ENCODE data around the gene LMX1B.
A peak's percentile ranks its signal among the peaks of the same experiment; 100 is the strongest.

Gene LMX1B

DNA sequence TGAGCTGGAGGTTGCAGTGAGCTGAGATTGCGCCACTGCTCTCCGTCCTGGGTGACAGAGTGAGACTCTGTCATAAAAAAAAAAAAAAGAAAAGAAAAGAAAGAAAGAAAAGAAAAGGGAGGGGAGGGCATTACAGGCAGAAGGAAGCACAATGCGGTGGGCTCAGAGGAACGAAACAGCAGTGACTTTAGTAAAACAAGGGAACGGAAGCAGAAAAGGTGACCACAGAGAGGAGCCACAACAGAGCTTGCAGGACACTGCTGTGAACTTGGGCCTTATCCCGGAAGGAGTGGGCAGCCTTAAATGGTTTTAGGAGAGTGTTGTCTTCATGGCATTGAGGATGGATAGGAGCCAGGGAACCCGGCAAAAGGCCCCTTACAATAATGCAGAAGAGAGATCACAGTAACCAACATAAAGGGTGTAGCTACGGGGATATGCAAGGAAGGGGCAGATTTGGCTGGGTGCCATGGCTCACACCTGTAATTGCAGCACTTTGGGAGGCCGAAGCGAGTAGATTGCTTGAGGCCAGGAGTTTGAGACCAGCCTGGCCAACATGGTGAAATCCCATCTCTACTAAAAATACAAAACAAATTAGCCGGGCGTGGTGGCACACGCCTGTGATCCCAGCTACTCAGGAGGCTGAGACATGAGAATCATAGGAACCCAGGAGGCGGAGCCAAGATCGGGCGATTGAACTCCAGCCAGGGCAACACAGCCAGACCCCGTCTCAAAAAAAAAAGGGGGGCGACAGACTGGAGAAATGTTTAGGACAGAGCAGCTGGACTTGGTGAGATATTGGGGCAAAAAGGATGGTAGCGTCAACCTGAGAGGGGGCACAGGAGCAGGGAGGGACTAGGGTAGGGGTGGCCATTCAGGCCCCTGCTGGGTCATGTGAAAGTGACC lies 107.2 kb downstream of the LMX1B start:
- 70% methylated on average over 11 of the region's 19 CpGs for WGBS (ENCODE audit: insufficient coverage)
- POLR2A ChIA-PET = no interaction called here
- Histone ChIP-seq H3K4me3 (ENCODE audit: control insufficient read depth in 1 of 7, extremely low read depth in 1 of 7, insufficient read depth in 4 of 7, low read depth in 2 of 7, low read length in 6 of 7) (peak overlapping the region in 2 of 7 experiments; percentile 13 to 84), H3K27me3 (replicated peaks in 2 of 5; ENCODE audit: control insufficient read depth in 4 of 5, insufficient read depth in 5 of 5, low read length in 4 of 5) (no peaks in the 10 kb centered on the region), H3K9me3 (ENCODE audit: control extremely low read depth in 1 of 5, control insufficient read depth in 4 of 5, insufficient read depth in 2 of 5, low read depth in 1 of 5, low read length in 4 of 5) (no peaks in the 10 kb centered on the region), H3K4me1 (ENCODE audit: control extremely low read depth in 1 of 4, control insufficient read depth in 4 of 4, insufficient read depth in 4 of 4, low read length in 3 of 4) (peaks cover 3 to 47% (median 41%) of the 10 kb centered on the region in 4 experiments), H3K27ac (ENCODE audit: insufficient read depth in 1 of 2, low read depth in 1 of 2, low read length in 2 of 2, poor library complexity in 1 of 2, severe bottlenecking in 2 of 2) (no peak overlapping the region), H3K36me3 (ENCODE audit: control insufficient read depth in 4 of 4, insufficient read depth in 4 of 4, low read length in 3 of 4) (no peaks in the 10 kb centered on the region)
- CTCF ChIA-PET = interaction anchor here (0.9 to 4.3 kb wide), 4 partner anchors 11 to 61 kb away, joined by 3 to 46 read pairs (median 4); no protein-coding TSS in a partner anchor
- peak in 1 of 3 donors; percentile 35 for DNase-seq

GRCh38 chr9:126721564-126721981 lies 107.8 kb downstream of the LMX1B start:
- CTCF ChIA-PET = interaction anchor here (2.0 to 4.3 kb wide), 2 partner anchors 15 to 60 kb away, joined by 6 to 46 read pairs; no protein-coding TSS in a partner anchor
- Histone ChIP-seq H3K9me3 (ENCODE audit: control extremely low read depth in 1 of 5, control insufficient read depth in 4 of 5, insufficient read depth in 2 of 5, low read depth in 1 of 5, low read length in 4 of 5) (no peaks in the 10 kb centered on the region), H3K36me3 (ENCODE audit: control insufficient read depth in 4 of 4, insufficient read depth in 4 of 4, low read length in 3 of 4) (no peaks in the 10 kb centered on the region), H3K27ac (ENCODE audit: insufficient read depth in 1 of 2, low read depth in 1 of 2, low read length in 2 of 2, poor library complexity in 1 of 2, severe bottlenecking in 2 of 2) (no peak overlapping the region), H3K4me3 (ENCODE audit: control insufficient read depth in 1 of 7, extremely low read depth in 1 of 7, insufficient read depth in 4 of 7, low read depth in 2 of 7, low read length in 6 of 7) (peak overlapping the region in 3 of 7 experiments; percentile 68 to 84 (median 73)), H3K27me3 (replicated peaks in 2 of 5; ENCODE audit: control insufficient read depth in 4 of 5, insufficient read depth in 5 of 5, low read length in 4 of 5) (no peaks in the 10 kb centered on the region), H3K4me1 (ENCODE audit: control extremely low read depth in 1 of 4, control insufficient read depth in 4 of 4, insufficient read depth in 4 of 4, low read length in 3 of 4) (peaks cover 3 to 47% (median 41%) of the 10 kb centered on the region in 4 experiments)
- POLR2A ChIA-PET = no interaction called here
- no peak for DNase-seq
- WGBS (ENCODE audit: insufficient coverage) = 96% methylated on average over 4 of the region's 4 CpGs

- CTCF ChIA-PET = interaction anchor here (1.0 to 2.9 kb wide), 2 partner anchors 17 to 60 kb away, joined by 3 to 20 read pairs; no protein-coding TSS in a partner anchor
- H3K27me3 ChIP-seq (replicated peaks in 2 of 5; ENCODE audit: control insufficient read depth in 4 of 5, insufficient read depth in 5 of 5, low read length in 4 of 5) = no peaks in the 10 kb centered on the region
Measured at GRCh38 chr9:126722252-126722921, 108.7 kb downstream of the LMX1B start.

DNA sequence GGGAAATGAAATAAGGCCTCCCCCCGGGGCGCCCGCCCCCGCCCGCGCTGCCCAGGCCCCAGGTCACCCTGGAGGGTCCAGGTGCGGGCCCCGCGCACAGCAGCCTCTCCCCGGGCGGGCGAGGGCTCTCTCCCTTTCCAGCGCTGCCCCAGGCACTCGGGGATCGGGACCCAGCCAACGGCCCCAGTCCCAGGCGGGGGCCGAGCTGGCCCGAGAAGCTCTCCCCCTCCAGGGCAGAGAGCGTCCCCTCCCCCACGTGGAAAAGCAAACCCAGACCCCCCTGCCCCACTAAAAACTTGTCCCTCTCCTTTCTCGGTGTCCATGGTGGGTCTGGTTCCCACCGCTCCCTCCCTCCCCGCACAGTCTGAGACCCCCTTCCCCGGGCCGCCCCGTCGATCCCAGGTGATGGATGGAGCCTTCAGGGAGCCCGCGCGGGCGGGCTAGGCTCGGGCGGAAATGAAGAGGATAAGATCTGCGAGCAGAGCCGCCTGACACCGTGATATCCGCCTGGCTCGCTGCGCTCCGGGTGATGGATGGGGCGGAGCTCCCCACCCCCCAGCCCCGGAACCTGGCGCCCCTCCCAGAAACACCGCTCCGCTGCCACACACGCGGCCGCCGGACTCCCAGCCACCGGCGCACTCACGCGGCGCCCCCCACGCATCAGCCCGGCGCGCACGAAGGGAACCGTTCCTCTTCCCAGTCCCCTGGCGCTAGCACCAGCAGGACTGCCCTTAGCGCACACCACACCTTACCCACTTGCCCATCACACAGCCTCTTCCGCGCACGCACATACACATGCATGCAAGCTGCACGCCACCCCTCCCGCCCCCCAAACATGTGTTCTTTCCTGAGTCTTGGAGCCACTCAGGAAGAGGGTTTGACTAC lies 109.4 kb downstream of the LMX1B start:
- Histone ChIP-seq H3K27ac (ENCODE audit: insufficient read depth in 1 of 2, low read depth in 1 of 2, low read length in 2 of 2, poor library complexity in 1 of 2, severe bottlenecking in 2 of 2) (peak overlapping the region; percentile 64 to 84), H3K4me1 (ENCODE audit: control extremely low read depth in 1 of 4, control insufficient read depth in 4 of 4, insufficient read depth in 4 of 4, low read length in 3 of 4) (peaks cover 3 to 47% (median 40%) of the 10 kb centered on the region in 4 experiments), H3K9me3 (ENCODE audit: control extremely low read depth in 1 of 5, control insufficient read depth in 4 of 5, insufficient read depth in 2 of 5, low read depth in 1 of 5, low read length in 4 of 5) (no peaks in the 10 kb centered on the region), H3K36me3 (ENCODE audit: control insufficient read depth in 4 of 4, insufficient read depth in 4 of 4, low read length in 3 of 4) (no peaks in the 10 kb centered on the region), H3K4me3 (ENCODE audit: control insufficient read depth in 1 of 7, extremely low read depth in 1 of 7, insufficient read depth in 4 of 7, low read depth in 2 of 7, low read length in 6 of 7) (peak overlapping the region; percentile 50 to 85 (median 68)), H3K27me3 (replicated peaks in 2 of 5; ENCODE audit: control insufficient read depth in 4 of 5, insufficient read depth in 5 of 5, low read length in 4 of 5) (no peaks in the 10 kb centered on the region)
- WGBS (ENCODE audit: insufficient coverage) = 0% methylated on average over 53 of the region's 68 CpGs
- ChIA-PET POLR2A (interaction anchor here (0.9 kb wide), 1 partner anchor 20 kb away, joined by 3 read pairs; no protein-coding TSS in a partner anchor), CTCF (interaction anchor here (1.0 to 2.9 kb wide), 4 partner anchors 8 to 59 kb away, joined by 3 to 20 read pairs (median 4); no protein-coding TSS in a partner anchor)
- peak; percentile 48 to 75 (median 69) for DNase-seq

More at GRCh38 chr9:126722252-126722921, 108.7 kb downstream of the LMX1B start:
- H3K9me3 ChIP-seq (ENCODE audit: control extremely low read depth in 1 of 5, control insufficient read depth in 4 of 5, insufficient read depth in 2 of 5, low read depth in 1 of 5, low read length in 4 of 5) = no peaks in the 10 kb centered on the region
- no peaks in the 10 kb centered on the region for H3K36me3 ChIP-seq (ENCODE audit: control insufficient read depth in 4 of 4, insufficient read depth in 4 of 4, low read length in 3 of 4)
- 0% methylated on average over 40 of the region's 45 CpGs for WGBS (ENCODE audit: insufficient coverage)
- H3K27ac ChIP-seq (ENCODE audit: insufficient read depth in 1 of 2, low read depth in 1 of 2, low read length in 2 of 2, poor library complexity in 1 of 2, severe bottlenecking in 2 of 2) = peak overlapping the region; percentile 64 to 84
- H3K4me1 ChIP-seq (ENCODE audit: control extremely low read depth in 1 of 4, control insufficient read depth in 4 of 4, insufficient read depth in 4 of 4, low read length in 3 of 4) = peaks cover 3 to 47% (median 41%) of the 10 kb centered on the region in 4 experiments
- DNase-seq = peak; percentile 77 to 83 (median 81)
- H3K4me3 ChIP-seq (ENCODE audit: control insufficient read depth in 1 of 7, extremely low read depth in 1 of 7, insufficient read depth in 4 of 7, low read depth in 2 of 7, low read length in 6 of 7) = peak overlapping the region; percentile 50 to 85 (median 68)
- POLR2A ChIA-PET = no interaction called here

GRCh38 chr9:126723807-126724172 lies 110.1 kb downstream of the LMX1B start:
- WGBS (ENCODE audit: insufficient coverage) = 67% methylated on average over 14 of the region's 14 CpGs

GRCh38 chr9:126724226-126724625 lies 110.5 kb downstream of the LMX1B start:
- CTCF ChIA-PET = interaction anchor here (0.7 to 2.9 kb wide), 5 partner anchors 9 to 846 kb away, joined by 3 to 20 read pairs (median 4); no protein-coding TSS in a partner anchor
- no peak for DNase-seq
- H3K36me3 ChIP-seq (ENCODE audit: control insufficient read depth in 4 of 4, insufficient read depth in 4 of 4, low read length in 3 of 4) = no peaks in the 10 kb centered on the region
- no peaks in the 10 kb centered on the region for H3K9me3 ChIP-seq (ENCODE audit: control extremely low read depth in 1 of 5, control insufficient read depth in 4 of 5, insufficient read depth in 2 of 5, low read depth in 1 of 5, low read length in 4 of 5)
- no peaks in the 10 kb centered on the region for H3K27me3 ChIP-seq (replicated peaks in 2 of 5; ENCODE audit: control insufficient read depth in 4 of 5, insufficient read depth in 5 of 5, low read length in 4 of 5)
- peaks cover 3 to 40% (median 32%) of the 10 kb centered on the region in 4 experiments for H3K4me1 ChIP-seq (ENCODE audit: control extremely low read depth in 1 of 4, control insufficient read depth in 4 of 4, insufficient read depth in 4 of 4, low read length in 3 of 4)
- 95% methylated on average over 6 of the region's 6 CpGs for WGBS (ENCODE audit: insufficient coverage)
- POLR2A ChIA-PET = no interaction called here
- no peak overlapping the region for H3K4me3 ChIP-seq (ENCODE audit: control insufficient read depth in 1 of 7, extremely low read depth in 1 of 7, insufficient read depth in 4 of 7, low read depth in 2 of 7, low read length in 6 of 7)
- no peak overlapping the region for H3K27ac ChIP-seq (ENCODE audit: insufficient read depth in 1 of 2, low read depth in 1 of 2, low read length in 2 of 2, poor library complexity in 1 of 2, severe bottlenecking in 2 of 2)

More at GRCh38 chr9:126723807-126724172, 110.1 kb downstream of the LMX1B start:
- CTCF ChIA-PET = interaction anchor here (0.7 to 2.9 kb wide), 4 partner anchors 9 to 846 kb away, joined by 3 to 20 read pairs (median 4); no protein-coding TSS in a partner anchor
- Histone ChIP-seq H3K4me3 (ENCODE audit: control insufficient read depth in 1 of 7, extremely low read depth in 1 of 7, insufficient read depth in 4 of 7, low read depth in 2 of 7, low read length in 6 of 7) (peak overlapping the region in 4 of 7 experiments; percentile 53 to 85 (median 78)), H3K9me3 (ENCODE audit: control extremely low read depth in 1 of 5, control insufficient read depth in 4 of 5, insufficient read depth in 2 of 5, low read depth in 1 of 5, low read length in 4 of 5) (no peaks in the 10 kb centered on the region), H3K27ac (ENCODE audit: insufficient read depth in 1 of 2, low read depth in 1 of 2, low read length in 2 of 2, poor library complexity in 1 of 2, severe bottlenecking in 2 of 2) (no peak overlapping the region), H3K27me3 (replicated peaks in 2 of 5; ENCODE audit: control insufficient read depth in 4 of 5, insufficient read depth in 5 of 5, low read length in 4 of 5) (no peaks in the 10 kb centered on the region), H3K36me3 (ENCODE audit: control insufficient read depth in 4 of 4, insufficient read depth in 4 of 4, low read length in 3 of 4) (no peaks in the 10 kb centered on the region), H3K4me1 (ENCODE audit: control extremely low read depth in 1 of 4, control insufficient read depth in 4 of 4, insufficient read depth in 4 of 4, low read length in 3 of 4) (peaks cover 3 to 44% (median 36%) of the 10 kb centered on the region in 4 experiments)
- no peak for DNase-seq
- POLR2A ChIA-PET = interaction anchor here (0.9 kb wide), 1 partner anchor 19 kb away, joined by 3 read pairs; no protein-coding TSS in a partner anchor

Data from common myeloid progenitor, CD34-positive (primary cell).